T-cell (primary cell): Measurements from ENCODE around the gene SH3YL1. TPM values are rescaled to one million over a fixed set of nuclear protein-coding genes. Genes with fewer than 3 reads are reported as not detected.
A peak's percentile ranks its signal among the peaks of the same experiment; 100 is the strongest.

Source experiments
- ATAC-seq, 4 experiments: fragments of 200-7000 bp in 3 of 4; fragments of 150-1000 bp in 1 of 4; cut with Tn5 transposase; replicated peaks in 1 of 4; 1 replicate in 3 of 4; 2 replicates in 1 of 4; pipeline ENCODE4 v1.10.0; 2021; ENCODE audit warnings: moderate library complexity in 3 of 4, mild to moderate bottlenecking in 2 of 4, moderate number of reproducible peaks in 1 of 4
- CTCF ChIA-PET, 2 donors: fragments of 300-600 bp; sonication (Branson Sonifier 250); formaldehyde crosslinking; loops; one replicate each; lab custom pipeline; 2022; ENCODE audit warnings: antibody characterized with exemption in 2 of 2; lab: Charles Lee
- POLR2A ChIA-PET, 2 donors: fragments of 300-600 bp; sonication (Branson Sonifier 250); formaldehyde crosslinking; loops; one replicate each; lab custom pipeline; 2022; ENCODE audit warnings: antibody characterized with exemption in 2 of 2; lab: Charles Lee
- DNase-seq, 35 experiments: peaks; one replicate each; pipeline versions ENCODE4 v3.0.0 to v3.0.0-alpha.2; 2013 to 2023
- H3K27ac ChIP-seq: one replicate; pipeline ENCODE4 v1.5.1; 2013; ENCODE audit warnings: low read length
- H3K27me3 ChIP-seq, 2 experiments: replicated peaks in 1 of 2; 1 replicate in 1 of 2; 2 replicates in 1 of 2; pipeline versions ENCODE4 v1.6.1 to v1.7.0; 2013; ENCODE audit warnings: low read length in 1 of 2, mixed read lengths in 1 of 2; ENCODE audit not compliant: control insufficient read depth in 2 of 2, insufficient read depth in 2 of 2; ENCODE audit errors: extremely low read depth in 1 of 2
- H3K36me3 ChIP-seq, 2 donors: 1 replicate in 1 of 2; 2 replicates in 1 of 2; pipeline versions ENCODE4 v1.6.1 to v1.7.0; 2013; ENCODE audit warnings: low read length in 1 of 2; ENCODE audit not compliant: control insufficient read depth in 2 of 2, insufficient read depth in 1 of 2; ENCODE audit errors: extremely low read depth in 1 of 2
- H3K4me1 ChIP-seq, 2 experiments: 1 replicate in 1 of 2; 2 replicates in 1 of 2; pipeline versions ENCODE4 v1.6.1 to v1.7.0; 2013; ENCODE audit warnings: low read length in 2 of 2, mixed read lengths in 1 of 2; ENCODE audit not compliant: insufficient read depth in 2 of 2, control insufficient read depth in 1 of 2; ENCODE audit errors: extremely low read depth in 1 of 2
- H3K4me3 ChIP-seq, 2 donors: 1 replicate in 1 of 2; 2 replicates in 1 of 2; pipeline versions ENCODE4 v1.5.1 to v1.7.0; 2013; ENCODE audit warnings: mild to moderate bottlenecking in 2 of 2, low read length in 1 of 2, moderate library complexity in 1 of 2; ENCODE audit not compliant: control insufficient read depth in 1 of 2; ENCODE audit errors: extremely low read depth in 1 of 2
- H3K9me3 ChIP-seq: 2 replicates; pipeline ENCODE4 v1.7.0; 2013
- H3K27ac Mint-ChIP-seq, 2 donors: one replicate each; pipeline ENCODE4 v1.8.0; 2020 to 2021; ENCODE audit warnings: mild to moderate bottlenecking in 2 of 2, mixed read lengths in 2 of 2
- H3K27me3 Mint-ChIP-seq, 2 donors: one replicate each; pipeline ENCODE4 v1.8.0; 2021 to 2022; ENCODE audit warnings: mixed read lengths in 2 of 2
- H3K36me3 Mint-ChIP-seq: one replicate; pipeline ENCODE4 v1.8.0; 2021; ENCODE audit warnings: mixed read lengths
- H3K4me1 Mint-ChIP-seq, 3 donors: one replicate each; pipeline ENCODE4 v1.8.0; 2020 to 2022; ENCODE audit warnings: mixed read lengths in 3 of 3, mild to moderate bottlenecking in 1 of 3
- H3K4me3 Mint-ChIP-seq, 3 donors: one replicate each; pipeline ENCODE4 v1.8.0; 2020 to 2022; ENCODE audit warnings: mild to moderate bottlenecking in 3 of 3, mixed read lengths in 3 of 3, moderate library complexity in 3 of 3
- H3K9me3 Mint-ChIP-seq, 3 donors: one replicate each; pipeline ENCODE4 v1.8.0; 2020 to 2022; ENCODE audit warnings: mixed read lengths in 3 of 3
- WGBS: methylation state at CpG from one replicate; pipeline ENCODE4 v1.1.5; 2013; ENCODE audit warnings: missing lambda C conversion rate; ENCODE audit not compliant: insufficient coverage; 5-methylcytosine and 5-hydroxymethylcytosine counted together
- total RNA-seq, 35 experiments: library from RNA in 6 of 35; stranded (reverse) in 6 of 35; fragments of 120-200 nt in 1 of 35; gene quantifications; one replicate each; pipeline versions ENCODE4 v1.2.1 to v1.2.4 and lab custom pipeline; 2013 to 2026

The SH3YL1 gene
- total RNA-seq, 5 donors from 2014 or later (not counting 1 experiment from before 2014, with no cell fraction given), result 54.8 to 71.4 (median 59.9) TPM

- H3K4me3 Mint-ChIP-seq, result no peak overlapping the region
- H3K36me3 Mint-ChIP-seq, result no peaks in the 10 kb centered on the region
- peak overlapping the region; percentile 53 to 78 for H3K27ac Mint-ChIP-seq
- no peak for ATAC-seq
- no peaks in the 10 kb centered on the region for H3K9me3 Mint-ChIP-seq
- 80% methylated on average over 1 of the region's 1 CpG for WGBS
- ChIA-PET CTCF (interaction anchor here in 1 of 2 donors (0.5 kb wide), 1 partner anchor 14 kb away, joined by 3 read pairs; no protein-coding TSS in a partner anchor), POLR2A (no interaction called here)
- peaks cover 4 to 5% of the 10 kb centered on the region in 2 donors for H3K27me3 Mint-ChIP-seq
- no peak overlapping the region for H3K27ac ChIP-seq
- H3K9me3 ChIP-seq, result no peaks in the 10 kb centered on the region
- peaks cover 5 to 15% (median 7%) of the 10 kb centered on the region in 3 donors for H3K4me1 Mint-ChIP-seq
- H3K4me1 ChIP-seq, result peaks cover 0 to 3% of the 10 kb centered on the region in 2 experiments
- DNase-seq, result no peak
- no peaks in the 10 kb centered on the region for H3K36me3 ChIP-seq
- H3K4me3 ChIP-seq, result no peak overlapping the region
- peaks cover 2 to 7% of the 10 kb centered on the region in 2 experiments for H3K27me3 ChIP-seq
Observed at GRCh38 chr2:208335-208734, 55.5 kb downstream of the SH3YL1 start.

DNA sequence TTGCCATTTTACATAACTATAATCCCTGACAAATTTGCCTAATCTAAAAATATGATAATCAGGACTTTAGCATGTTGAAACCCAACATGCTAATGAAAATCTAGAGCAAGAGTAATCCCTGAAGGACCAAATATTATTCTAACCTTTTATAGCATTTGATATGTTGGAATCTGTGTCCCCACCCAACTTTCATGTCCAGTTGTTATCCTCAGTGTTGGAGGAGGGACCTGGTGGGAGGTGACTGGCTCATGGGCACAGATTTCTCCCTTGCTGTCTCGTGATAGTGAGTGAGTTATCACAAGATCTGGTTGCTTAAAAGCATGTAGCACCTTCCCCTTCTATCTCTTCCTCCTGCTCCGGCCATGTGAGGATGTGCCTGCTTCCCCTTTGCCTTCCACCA is 59.8 kb downstream of the SH3YL1 start:
- Histone ChIP-seq H3K4me1 (peaks cover 0 to 3% of the 10 kb centered on the region in 2 experiments), H3K27ac (no peak overlapping the region), H3K36me3 (no peaks in the 10 kb centered on the region), H3K4me3 (no peak overlapping the region), H3K9me3 (no peaks in the 10 kb centered on the region), H3K27me3 (peaks cover 0 to 3% of the 10 kb centered on the region in 2 experiments)
- ATAC-seq (no peak), DNase-seq (no peak)
- WGBS, result 40% methylated on average over 1 of the region's 2 CpGs
- Mint-ChIP-seq H3K4me3 (no peak overlapping the region), H3K4me1 (peaks cover 19 to 26% (median 20%) of the 10 kb centered on the region in 3 donors), H3K36me3 (no peaks in the 10 kb centered on the region), H3K9me3 (no peaks in the 10 kb centered on the region), H3K27ac (no peak overlapping the region), H3K27me3 (no peaks in the 10 kb centered on the region)
- ChIA-PET POLR2A (no interaction called here), CTCF (no interaction called here)

- no peaks in the 10 kb centered on the region for H3K27me3 Mint-ChIP-seq
- Histone ChIP-seq H3K4me1 (peaks cover 0 to 3% of the 10 kb centered on the region in 2 experiments), H3K9me3 (no peaks in the 10 kb centered on the region), H3K27ac (no peak overlapping the region), H3K4me3 (no peak overlapping the region), H3K27me3 (peaks cover 0 to 3% of the 10 kb centered on the region in 2 experiments), H3K36me3 (no peaks in the 10 kb centered on the region)
- CTCF ChIA-PET, result no interaction called here
- no peak overlapping the region for H3K27ac Mint-ChIP-seq
- peak overlapping the region in 1 of 3 donors; percentile 49 for H3K4me3 Mint-ChIP-seq
- no peaks in the 10 kb centered on the region for H3K9me3 Mint-ChIP-seq
- WGBS, result 89% methylated on average over 4 of the region's 8 CpGs
- H3K36me3 Mint-ChIP-seq, result no peaks in the 10 kb centered on the region
- DNase-seq (no peak), ATAC-seq (no peak)
- peaks cover 19 to 26% (median 20%) of the 10 kb centered on the region in 3 donors for H3K4me1 Mint-ChIP-seq
- POLR2A ChIA-PET, result no interaction called here
Observed at GRCh38 chr2:203401-203800, 60.4 kb downstream of the SH3YL1 start.

DNA sequence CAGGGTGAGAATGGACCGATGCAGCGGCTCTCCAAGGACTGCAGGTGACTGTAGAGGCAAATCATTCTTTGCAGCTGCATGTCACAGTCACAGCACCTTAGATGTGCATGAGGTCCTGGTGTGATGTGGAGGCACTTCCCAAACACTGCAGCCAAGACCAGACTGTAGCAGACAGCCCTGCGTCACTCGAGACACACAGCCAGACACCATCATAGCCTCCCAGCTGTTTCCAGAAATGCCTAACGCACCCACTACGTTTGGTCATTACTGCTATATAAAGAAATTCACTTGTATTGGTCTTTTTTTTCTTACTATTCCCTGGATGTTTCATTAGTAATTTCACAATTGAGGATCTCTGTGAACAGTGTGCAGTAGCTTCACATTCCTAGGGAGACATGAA is 60.9 kb downstream of the SH3YL1 start:
- POLR2A ChIA-PET, result no interaction called here

DNA sequence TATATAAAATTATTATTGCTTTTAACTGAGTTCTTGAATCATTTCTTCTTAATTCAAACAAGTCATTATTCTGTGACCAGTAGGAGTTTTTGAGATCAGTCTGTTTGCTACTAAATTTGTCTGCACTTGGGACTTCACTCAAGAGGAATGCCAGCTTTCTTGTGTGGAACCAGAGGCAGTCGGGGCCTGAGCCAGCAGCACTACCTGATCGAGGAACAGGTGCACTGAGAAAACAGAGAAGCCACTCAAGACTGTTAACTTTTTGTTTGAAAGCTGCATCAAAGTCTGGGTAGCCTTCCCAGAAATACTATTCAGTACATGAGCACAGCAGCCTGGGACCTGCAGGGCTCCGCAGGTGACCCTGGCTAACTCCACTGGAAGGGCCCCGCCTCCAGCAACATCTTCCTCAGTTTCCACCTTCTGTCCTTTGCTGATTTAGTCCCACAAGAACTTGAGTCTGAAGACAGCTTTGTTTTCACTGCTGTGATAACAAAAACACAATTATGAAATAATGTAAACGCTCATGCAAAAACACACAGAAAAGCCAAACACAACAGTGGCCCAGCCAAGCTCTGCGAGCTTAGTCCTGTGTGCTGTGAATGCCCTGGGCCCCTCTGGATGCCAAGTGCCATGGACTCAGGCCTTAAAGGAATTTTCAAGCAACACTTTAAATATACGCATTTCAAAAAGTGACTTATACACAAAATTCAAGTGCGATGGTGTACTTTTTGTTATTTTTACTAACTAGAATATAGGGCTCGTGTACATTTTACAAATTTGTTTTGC is 62.0 kb downstream of the SH3YL1 start:
- ChIA-PET CTCF (no interaction called here), POLR2A (no interaction called here)
- no peak for ATAC-seq
- H3K9me3 Mint-ChIP-seq, result no peaks in the 10 kb centered on the region
- Histone ChIP-seq H3K4me1 (peaks cover 0 to 3% of the 10 kb centered on the region in 2 experiments), H3K36me3 (no peaks in the 10 kb centered on the region), H3K9me3 (no peaks in the 10 kb centered on the region), H3K27me3 (peaks cover 0 to 3% of the 10 kb centered on the region in 2 experiments), H3K27ac (no peak overlapping the region), H3K4me3 (no peak overlapping the region)
- no peaks in the 10 kb centered on the region for H3K36me3 Mint-ChIP-seq
- DNase-seq, result no peak
- 98% methylated on average over 4 of the region's 9 CpGs for WGBS
- peaks cover 17 to 21% (median 20%) of the 10 kb centered on the region in 3 donors for H3K4me1 Mint-ChIP-seq
- no peak overlapping the region for H3K27ac Mint-ChIP-seq
- peak overlapping the region in 1 of 3 donors; percentile 49 for H3K4me3 Mint-ChIP-seq
- H3K27me3 Mint-ChIP-seq, result no peaks in the 10 kb centered on the region

More for the DNA sequence above, 60.9 kb downstream of the SH3YL1 start:
- DNase-seq, result no peak
- H3K27me3 Mint-ChIP-seq, result no peaks in the 10 kb centered on the region
- CTCF ChIA-PET, result no interaction called here
- Histone ChIP-seq H3K27me3 (peaks cover 0 to 3% of the 10 kb centered on the region in 2 experiments), H3K36me3 (no peaks in the 10 kb centered on the region), H3K27ac (no peak overlapping the region), H3K4me3 (no peak overlapping the region), H3K9me3 (no peaks in the 10 kb centered on the region), H3K4me1 (peaks cover 0 to 3% of the 10 kb centered on the region in 2 experiments)
- no peak for ATAC-seq
- H3K9me3 Mint-ChIP-seq, result no peaks in the 10 kb centered on the region
- WGBS, result 80% methylated on average over 1 of the region's 6 CpGs
- no peaks in the 10 kb centered on the region for H3K36me3 Mint-ChIP-seq
- H3K4me3 Mint-ChIP-seq, result peak overlapping the region; percentile 35 to 49 (median 45)
- peak overlapping the region; percentile 82 to 84 for H3K27ac Mint-ChIP-seq
- peaks cover 17 to 21% (median 20%) of the 10 kb centered on the region in 3 donors for H3K4me1 Mint-ChIP-seq

- peaks cover 15 to 21% (median 20%) of the 10 kb centered on the region in 3 donors for H3K4me1 Mint-ChIP-seq
- CTCF ChIA-PET, result no interaction called here
- WGBS, result 81% methylated on average over 18 of the region's 22 CpGs
- no peak for DNase-seq
- no peak overlapping the region for H3K4me3 Mint-ChIP-seq
- Histone ChIP-seq H3K27me3 (peaks cover 0 to 3% of the 10 kb centered on the region in 2 experiments), H3K27ac (no peak overlapping the region), H3K36me3 (no peaks in the 10 kb centered on the region), H3K4me3 (no peak overlapping the region), H3K4me1 (no peaks in the 10 kb centered on the region), H3K9me3 (no peaks in the 10 kb centered on the region)
- no peak overlapping the region for H3K27ac Mint-ChIP-seq
- no peaks in the 10 kb centered on the region for H3K27me3 Mint-ChIP-seq
- no peaks in the 10 kb centered on the region for H3K9me3 Mint-ChIP-seq
- H3K36me3 Mint-ChIP-seq, result no peaks in the 10 kb centered on the region
- ATAC-seq, result no peak
- POLR2A ChIA-PET, result no interaction called here
Observed at GRCh38 chr2:199041-199966, 64.5 kb downstream of the SH3YL1 start.
